K562 (cell line): ENCODE measurements around the gene SHROOM3. TPM values are rescaled to one million over a fixed set of nuclear protein-coding genes. Genes with fewer than 3 reads are reported as not detected.

ENCODE experiments used
- ARID2 ChIP-seq: fragments of 450-650 bp; IDR thresholded peaks from 2 replicates; pipeline ENCODE4 v1.6.1; 2017; ENCODE audit warnings: antibody characterized with exemption, mild to moderate bottlenecking
- CHD2 ChIP-seq: IDR thresholded peaks from 2 replicates; pipeline ENCODE4 v1.6.1; 2011; ENCODE audit warnings: low read depth, low read length
- CHD4 ChIP-seq: fragments of 200-600 bp; sonication (generic); IDR thresholded peaks from 3 replicates; pipeline ENCODE4 v1.6.1; 2012; ENCODE audit warnings: low read depth, mild to moderate bottlenecking, mixed read lengths, low read length, inconsistent platforms; ENCODE audit not compliant: insufficient read depth, insufficient replicate concordance, poor library complexity, severe bottlenecking
- COPS2 ChIP-seq: fragments of 450-650 bp; conservative IDR thresholded peaks from 2 replicates; pipeline ENCODE4 v1.6.1; 2016; ENCODE audit warnings: mild to moderate bottlenecking, moderate library complexity
- E2F6 ChIP-seq, 2 experiments: IDR thresholded peaks; 2 replicates each; pipeline ENCODE4 v1.6.1; 2011; ENCODE audit warnings: borderline replicate concordance in 1 of 2, control low read depth in 1 of 2, low read depth in 1 of 2, low read length in 1 of 2, mild to moderate bottlenecking in 1 of 2, mixed read lengths in 1 of 2, moderate library complexity in 1 of 2; ENCODE audit not compliant: insufficient read depth in 1 of 2, insufficient read length in 1 of 2, poor library complexity in 1 of 2, severe bottlenecking in 1 of 2; ENCODE audit errors: extremely low read depth in 1 of 2
- FOSL1 ChIP-seq: fragments of 200-800 bp; sonication (Bioruptor generic); conservative IDR thresholded peaks from 2 replicates; pipeline ENCODE4 v1.6.1; 2016; ENCODE audit warnings: missing genetic modification characterization, missing compliant biosample characterization
- MAFF ChIP-seq: IDR thresholded peaks from 2 replicates; pipeline ENCODE4 v1.6.1; 2012; ENCODE audit warnings: low read length, improper control_type of control experiment
- MAFG ChIP-seq: fragments of 450-650 bp; conservative IDR thresholded peaks from 2 replicates; pipeline ENCODE4 v1.6.1; 2016; ENCODE audit warnings: missing genetic modification characterization, missing compliant biosample characterization
- MLLT1 ChIP-seq, 2 experiments: fragments of 450-650 bp; IDR thresholded peaks; 2 replicates each; pipeline ENCODE4 v1.6.1; 2016
- NR2C2 ChIP-seq, 2 experiments: fragments of 200-800 bp in 1 of 2; sonication (Bioruptor generic) in 1 of 2; sonication (generic) in 1 of 2; formaldehyde crosslinking in 1 of 2; IDR thresholded peaks; 2 replicates each; pipeline versions ENCODE4 v1.6.1 to v1.8.0; 2016 to 2022; ENCODE audit warnings: mild to moderate bottlenecking in 1 of 2, missing compliant biosample characterization in 1 of 2, missing genetic modification characterization in 1 of 2, missing genetic modification reagents in 1 of 2
- POLR2H ChIP-seq: IDR thresholded peaks from 2 replicates; pipeline ENCODE4 v1.6.1; 2016; ENCODE audit warnings: missing genetic modification characterization, low read depth, mild to moderate bottlenecking, control low read depth, missing compliant biosample characterization, moderate library complexity
- SLC30A9 ChIP-seq: fragments of 250-450 bp; sonication (Bioruptor Pico); IDR thresholded peaks from 2 replicates; pipeline ENCODE4 v1.8.0; 2022; ENCODE audit warnings: mild to moderate bottlenecking, moderate library complexity
- YY1 ChIP-seq, 3 experiments: IDR thresholded peaks; 2 replicates each; pipeline ENCODE4 v1.6.1; 2011; ENCODE audit warnings: low read length in 2 of 3, mild to moderate bottlenecking in 2 of 3, moderate library complexity in 2 of 3, borderline replicate concordance in 1 of 3, control low read depth in 1 of 3, low read depth in 1 of 3; ENCODE audit not compliant: insufficient read depth in 3 of 3, insufficient replicate concordance in 2 of 3, control insufficient read depth in 1 of 3, insufficient read length in 1 of 3; ENCODE audit errors: extremely low read depth in 1 of 3
- ZFP30 ChIP-seq: fragments of 250-450 bp; sonication (Bioruptor Pico); IDR thresholded peaks from 2 replicates; pipeline ENCODE4 v1.8.0; 2022; ENCODE audit warnings: moderate library complexity, mild to moderate bottlenecking, inconsistent platforms, borderline replicate concordance
- ZNF253 ChIP-seq: fragments of 250-450 bp; sonication (Bioruptor Pico); conservative IDR thresholded peaks from 2 replicates; pipeline ENCODE4 v1.6.1; 2021; ENCODE audit warnings: mild to moderate bottlenecking
- polyA plus RNA-seq, 8 experiments: library from polyadenylated mRNA; depleted of rRNA in 4 of 8; stranded (reverse) in 5 of 8; unstranded in 3 of 8; fragments of >200 nt; fragmentation: Nextera tagmentation in 2 of 8; fragmentation: Illumina TruSeq in 1 of 8; extraction: Ambion mirVana in 2 of 8; extraction: Trizol in 1 of 8; gene quantifications; 2 replicates each; pipeline versions ENCODE4 v1.2.1 to v1.2.3, GENCODE V29; 2011 to 2014; ENCODE audit warnings: inconsistent platforms in 1 of 8, missing spikeins in 1 of 8
- total RNA-seq, 7 experiments: library from RNA; depleted of rRNA in 6 of 7; stranded (reverse); fragments of >200 nt in 6 of 7; fragmentation: Illumina TruSeq in 2 of 7; extraction: Trizol in 2 of 7; gene quantifications; 2 replicates each; pipeline versions ENCODE4 v1.2.1 to v1.2.3, GENCODE V29; 2011 to 2021; ENCODE audit warnings: low replicate concordance in 1 of 7
- TF ChIP-seq, protein P1 (sequence below): fragments of 450-650 bp; formaldehyde crosslinking; IDR thresholded peaks from 2 replicates; pipeline ENCODE4 v1.4.0; 2022; ENCODE audit warnings: mild to moderate bottlenecking, moderate library complexity
- TF ChIP-seq, protein P2 (sequence below): fragments of 150-350 bp; IDR thresholded peaks from 2 replicates; pipeline ENCODE4 v1.6.1; 2014; ENCODE audit warnings: low read depth, mild to moderate bottlenecking, low read length, borderline replicate concordance

The SHROOM3 gene
- total and polyA plus RNA-seq, 9 of the 15 experiments (the other 6 are each of a cell fraction or from before 2014, with no cell fraction given), result 0.01 to 0.07 TPM; not detected in 7

DNA sequence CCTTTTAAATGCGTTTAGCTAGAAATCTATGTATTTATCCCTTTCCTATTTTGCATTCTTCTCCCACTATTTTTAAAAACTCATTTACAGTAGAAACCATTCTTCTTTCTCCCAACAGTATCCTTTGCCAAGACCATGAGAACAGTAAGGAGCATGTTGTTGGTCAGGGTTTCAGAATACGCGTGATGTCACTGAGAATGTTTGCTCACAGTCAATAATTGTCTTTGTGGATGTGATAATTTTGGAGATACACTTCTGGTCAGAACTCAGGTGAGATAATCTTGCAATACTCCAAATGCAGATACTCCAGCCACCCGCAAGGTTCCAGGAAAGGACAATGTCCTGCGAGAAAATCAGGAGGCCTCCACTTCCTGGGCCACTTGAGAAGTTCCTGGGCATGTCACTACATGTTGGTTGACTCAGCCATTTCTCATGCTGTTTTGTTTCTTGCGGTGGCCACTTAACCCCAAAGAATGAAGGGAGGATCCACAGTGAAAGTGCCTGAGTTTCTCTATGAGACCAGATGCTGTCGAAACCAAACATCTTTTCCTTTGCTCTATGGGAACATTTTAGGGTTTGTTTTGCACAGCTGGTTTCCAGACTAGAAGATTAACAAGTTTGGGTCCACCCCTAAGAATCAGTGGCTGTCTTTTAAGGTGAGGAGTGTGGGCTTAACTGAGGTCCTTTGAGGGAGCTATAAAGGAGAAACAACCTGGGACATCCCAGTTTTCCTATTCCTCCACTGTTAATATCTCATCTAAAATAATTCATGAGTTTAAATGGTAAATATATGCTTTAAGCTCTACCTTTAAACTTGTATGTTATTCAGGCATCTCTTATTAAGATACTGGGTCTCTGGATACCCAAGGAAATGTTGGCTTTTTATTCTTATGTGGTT lies 346.9 kb downstream of the SHROOM3 start (continued):
- TF ChIP-seq NR2C2 (CRISPR knock-in tag; IDR thresholded peaks at IDR 0.05), result no peak
- peak; percentile 61 for TF ChIP-seq NR2C2 (tag; IDR thresholded peaks at IDR 0.05)
- no peak for TF ChIP-seq ZNF253
- TF ChIP-seq POLR2H (tag), result no peak
- TF ChIP-seq CHD4, result no peak
- TF ChIP-seq ARID2, result no peak
- TF ChIP-seq SLC30A9 (CRISPR knock-in tag), result no peak
- TF ChIP-seq ZFP30 (CRISPR knock-in tag), result no peak
- no peak for TF ChIP-seq CHD2
- no peak for TF ChIP-seq MAFF
- TF ChIP-seq MAFG (tag), result peak; percentile 61
- TF ChIP-seq FOSL1, result peak; percentile 94
- no peak for TF ChIP-seq MLLT1 (IDR thresholded peaks at IDR 0.05)
- TF ChIP-seq YY1 (IDR thresholded peaks at IDR 0.05; ENCODE audit: borderline replicate concordance in 1 of 3, control insufficient read depth in 1 of 3, extremely low read depth in 1 of 3, insufficient read depth in 3 of 3, insufficient read length in 1 of 3, insufficient replicate concordance in 2 of 3, low read depth in 1 of 3, low read length in 2 of 3), result no peak
- TF ChIP-seq, protein P1, sequence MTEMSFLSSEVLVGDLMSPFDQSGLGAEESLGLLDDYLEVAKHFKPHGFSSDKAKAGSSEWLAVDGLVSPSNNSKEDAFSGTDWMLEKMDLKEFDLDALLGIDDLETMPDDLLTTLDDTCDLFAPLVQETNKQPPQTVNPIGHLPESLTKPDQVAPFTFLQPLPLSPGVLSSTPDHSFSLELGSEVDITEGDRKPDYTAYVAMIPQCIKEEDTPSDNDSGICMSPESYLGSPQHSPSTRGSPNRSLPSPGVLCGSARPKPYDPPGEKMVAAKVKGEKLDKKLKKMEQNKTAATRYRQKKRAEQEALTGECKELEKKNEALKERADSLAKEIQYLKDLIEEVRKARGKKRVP (CRISPR knock-in tag), result no peak
- no peak for TF ChIP-seq COPS2
- no peak for TF ChIP-seq E2F6 (IDR thresholded peaks at IDR 0.05; ENCODE audit: borderline replicate concordance in 1 of 2, extremely low read depth in 1 of 2, insufficient read depth in 1 of 2, insufficient read length in 1 of 2, low read depth in 1 of 2, low read length in 1 of 2, poor library complexity in 1 of 2, severe bottlenecking in 1 of 2)
- TF ChIP-seq, protein P2, sequence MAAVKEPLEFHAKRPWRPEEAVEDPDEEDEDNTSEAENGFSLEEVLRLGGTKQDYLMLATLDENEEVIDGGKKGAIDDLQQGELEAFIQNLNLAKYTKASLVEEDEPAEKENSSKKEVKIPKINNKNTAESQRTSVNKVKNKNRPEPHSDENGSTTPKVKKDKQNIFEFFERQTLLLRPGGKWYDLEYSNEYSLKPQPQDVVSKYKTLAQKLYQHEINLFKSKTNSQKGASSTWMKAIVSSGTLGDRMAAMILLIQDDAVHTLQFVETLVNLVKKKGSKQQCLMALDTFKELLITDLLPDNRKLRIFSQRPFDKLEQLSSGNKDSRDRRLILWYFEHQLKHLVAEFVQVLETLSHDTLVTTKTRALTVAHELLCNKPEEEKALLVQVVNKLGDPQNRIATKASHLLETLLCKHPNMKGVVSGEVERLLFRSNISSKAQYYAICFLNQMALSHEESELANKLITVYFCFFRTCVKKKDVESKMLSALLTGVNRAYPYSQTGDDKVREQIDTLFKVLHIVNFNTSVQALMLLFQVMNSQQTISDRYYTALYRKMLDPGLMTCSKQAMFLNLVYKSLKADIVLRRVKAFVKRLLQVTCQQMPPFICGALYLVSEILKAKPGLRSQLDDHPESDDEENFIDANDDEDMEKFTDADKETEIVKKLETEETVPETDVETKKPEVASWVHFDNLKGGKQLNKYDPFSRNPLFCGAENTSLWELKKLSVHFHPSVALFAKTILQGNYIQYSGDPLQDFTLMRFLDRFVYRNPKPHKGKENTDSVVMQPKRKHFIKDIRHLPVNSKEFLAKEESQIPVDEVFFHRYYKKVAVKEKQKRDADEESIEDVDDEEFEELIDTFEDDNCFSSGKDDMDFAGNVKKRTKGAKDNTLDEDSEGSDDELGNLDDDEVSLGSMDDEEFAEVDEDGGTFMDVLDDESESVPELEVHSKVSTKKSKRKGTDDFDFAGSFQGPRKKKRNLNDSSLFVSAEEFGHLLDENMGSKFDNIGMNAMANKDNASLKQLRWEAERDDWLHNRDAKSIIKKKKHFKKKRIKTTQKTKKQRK, result no peak
